Neural progenitor cell (in vitro differentiated cells): Measurements from ENCODE around the gene GALNT13.

ENCODE experiments used
- EZH2 ChIP-seq: fragments of 200-600 bp; sonication (generic); IDR thresholded peaks from 2 replicates; pipeline ENCODE4 v1.6.1; 2017; ENCODE audit warnings: antibody characterized with exemption, mild to moderate bottlenecking, moderate library complexity
- EZH2phosphoT487 ChIP-seq: fragments of 200-600 bp; sonication (generic); IDR thresholded peaks from 2 replicates; pipeline ENCODE4 v1.6.1; 2017; ENCODE audit warnings: antibody characterized with exemption
- TF ChIP-seq, protein P1 (sequence below): fragments of 200-600 bp; sonication (generic); IDR thresholded peaks from 2 replicates; pipeline ENCODE4 v1.5.1; 2017; ENCODE audit warnings: antibody characterized with exemption, mild to moderate bottlenecking

DNA sequence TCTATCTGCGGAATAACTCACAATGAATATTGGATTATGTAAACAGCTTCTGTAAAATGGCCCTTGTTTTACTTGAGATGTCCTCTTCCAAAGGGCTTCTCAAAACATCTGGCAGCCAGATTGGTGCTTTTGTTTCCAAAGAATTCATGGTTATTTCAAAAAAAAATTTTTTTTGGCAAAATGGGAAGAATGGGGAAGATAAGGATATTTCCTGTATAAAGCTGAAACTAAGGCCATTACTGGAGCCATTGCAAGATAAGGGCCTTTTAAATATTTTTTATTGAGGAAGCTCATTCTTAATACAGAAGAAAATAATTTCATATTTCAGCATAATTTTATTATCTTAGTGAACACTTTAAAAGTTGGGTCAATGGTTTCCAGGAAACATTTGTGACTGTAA lies 259.1 kb downstream of the GALNT13 start:
- TF ChIP-seq EZH2 (no peak), EZH2phosphoT487 (no peak)
- TF ChIP-seq, protein P1, sequence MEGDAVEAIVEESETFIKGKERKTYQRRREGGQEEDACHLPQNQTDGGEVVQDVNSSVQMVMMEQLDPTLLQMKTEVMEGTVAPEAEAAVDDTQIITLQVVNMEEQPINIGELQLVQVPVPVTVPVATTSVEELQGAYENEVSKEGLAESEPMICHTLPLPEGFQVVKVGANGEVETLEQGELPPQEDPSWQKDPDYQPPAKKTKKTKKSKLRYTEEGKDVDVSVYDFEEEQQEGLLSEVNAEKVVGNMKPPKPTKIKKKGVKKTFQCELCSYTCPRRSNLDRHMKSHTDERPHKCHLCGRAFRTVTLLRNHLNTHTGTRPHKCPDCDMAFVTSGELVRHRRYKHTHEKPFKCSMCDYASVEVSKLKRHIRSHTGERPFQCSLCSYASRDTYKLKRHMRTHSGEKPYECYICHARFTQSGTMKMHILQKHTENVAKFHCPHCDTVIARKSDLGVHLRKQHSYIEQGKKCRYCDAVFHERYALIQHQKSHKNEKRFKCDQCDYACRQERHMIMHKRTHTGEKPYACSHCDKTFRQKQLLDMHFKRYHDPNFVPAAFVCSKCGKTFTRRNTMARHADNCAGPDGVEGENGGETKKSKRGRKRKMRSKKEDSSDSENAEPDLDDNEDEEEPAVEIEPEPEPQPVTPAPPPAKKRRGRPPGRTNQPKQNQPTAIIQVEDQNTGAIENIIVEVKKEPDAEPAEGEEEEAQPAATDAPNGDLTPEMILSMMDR = no peak
